BLaER1 treated with 17β-estradiol and CSF1 and Interleukin-3, amounts not matched to agents 10 nM and 100 nM (cell line): ENCODE measurements around the gene CDKN1A.

Source experiments
- H3K27ac ChIP-seq, 11 experiments: shearing (Covaris generic); formaldehyde crosslinking; 2 replicates each; pipeline ENCODE4 v1.8.1; 2022
- H3K27me3 ChIP-seq, 11 experiments: shearing (Covaris generic); formaldehyde crosslinking; 2 replicates each; pipeline ENCODE4 v1.8.1; 2022
- H3K36me3 ChIP-seq, 11 experiments: shearing (Covaris generic); formaldehyde crosslinking; 2 replicates each; pipeline ENCODE4 v1.8.1; 2022
- H3K4me1 ChIP-seq, 10 experiments: shearing (Covaris generic); formaldehyde crosslinking; 2 replicates each; pipeline ENCODE4 v1.8.1; 2022
- H3K4me2 ChIP-seq, 11 experiments: shearing (Covaris generic); formaldehyde crosslinking; 2 replicates each; pipeline ENCODE4 v1.8.1; 2022
- H3K4me3 ChIP-seq, 10 experiments: shearing (Covaris generic); formaldehyde crosslinking; 2 replicates each; pipeline ENCODE4 v1.8.1; 2022
- H3K9ac ChIP-seq, 11 experiments: shearing (Covaris generic); formaldehyde crosslinking; 2 replicates each; pipeline ENCODE4 v1.8.1; 2022
- H3K9me3 ChIP-seq, 11 experiments: shearing (Covaris generic); formaldehyde crosslinking; replicated peaks in 1 of 11; 2 replicates each; pipeline ENCODE4 v1.8.1; 2022
- H4K20me1 ChIP-seq, 11 experiments: shearing (Covaris generic); formaldehyde crosslinking; 2 replicates each; pipeline ENCODE4 v1.8.1; 2022
- Cebpa-rat ChIP-seq, 11 experiments: shearing (Covaris generic); IDR thresholded peaks; 2 replicates each; pipeline ENCODE4 v1.8.1; 2022

Gene CDKN1A

GRCh38 chr6:36728289-36729160, 50.0 kb downstream of the CDKN1A start:
- no peaks in the 10 kb centered on the region for H3K9me3 ChIP-seq
- peaks cover 47 to 69% (median 65%) of the 10 kb centered on the region in 10 experiments for H3K4me1 ChIP-seq
- H3K27ac ChIP-seq = no peak overlapping the region
- H4K20me1 ChIP-seq = no peaks in the 10 kb centered on the region
- no peaks in the 10 kb centered on the region for H3K27me3 ChIP-seq
- no peak for TF ChIP-seq Cebpa-rat (IDR thresholded peaks at IDR 0.05)
- peak overlapping the region; percentile 42 to 87 (median 73) for H3K4me2 ChIP-seq
- H3K9ac ChIP-seq = no peak overlapping the region
- H3K4me3 ChIP-seq = no peak overlapping the region
- no peaks in the 10 kb centered on the region for H3K36me3 ChIP-seq

DNA sequence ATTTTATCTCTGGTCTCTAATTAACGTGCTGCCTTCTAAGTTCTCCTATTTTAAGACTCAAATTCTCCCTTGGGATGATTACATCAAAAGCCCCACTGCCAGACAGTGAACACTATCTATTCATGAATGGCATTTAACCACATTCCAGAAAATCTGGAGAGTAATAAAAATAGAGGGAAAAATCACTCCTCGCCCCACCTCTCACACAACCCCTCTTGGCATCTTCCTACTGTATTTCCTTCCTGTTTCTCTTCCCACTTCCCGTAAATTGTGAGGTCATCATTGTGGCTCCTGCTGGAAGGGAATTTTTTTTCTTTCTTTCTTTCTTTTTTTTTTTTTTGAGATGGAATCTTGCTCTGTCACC, 50.6 kb downstream of the CDKN1A start:
- peak overlapping the region; percentile 42 to 87 (median 73); a peak in 21 of 22 replicates for H3K4me2 ChIP-seq
- H3K27me3 ChIP-seq = no peaks in the 10 kb centered on the region
- no peak overlapping the region for H3K4me3 ChIP-seq
- no peak overlapping the region for H3K9ac ChIP-seq
- no peak overlapping the region for H3K27ac ChIP-seq
- no peaks in the 10 kb centered on the region for H3K36me3 ChIP-seq
- no peak for TF ChIP-seq Cebpa-rat (IDR thresholded peaks at IDR 0.05)
- H3K9me3 ChIP-seq = no peaks in the 10 kb centered on the region
- no peaks in the 10 kb centered on the region for H4K20me1 ChIP-seq
- peaks cover 47 to 74% (median 67%) of the 10 kb centered on the region in 10 experiments for H3K4me1 ChIP-seq

DNA sequence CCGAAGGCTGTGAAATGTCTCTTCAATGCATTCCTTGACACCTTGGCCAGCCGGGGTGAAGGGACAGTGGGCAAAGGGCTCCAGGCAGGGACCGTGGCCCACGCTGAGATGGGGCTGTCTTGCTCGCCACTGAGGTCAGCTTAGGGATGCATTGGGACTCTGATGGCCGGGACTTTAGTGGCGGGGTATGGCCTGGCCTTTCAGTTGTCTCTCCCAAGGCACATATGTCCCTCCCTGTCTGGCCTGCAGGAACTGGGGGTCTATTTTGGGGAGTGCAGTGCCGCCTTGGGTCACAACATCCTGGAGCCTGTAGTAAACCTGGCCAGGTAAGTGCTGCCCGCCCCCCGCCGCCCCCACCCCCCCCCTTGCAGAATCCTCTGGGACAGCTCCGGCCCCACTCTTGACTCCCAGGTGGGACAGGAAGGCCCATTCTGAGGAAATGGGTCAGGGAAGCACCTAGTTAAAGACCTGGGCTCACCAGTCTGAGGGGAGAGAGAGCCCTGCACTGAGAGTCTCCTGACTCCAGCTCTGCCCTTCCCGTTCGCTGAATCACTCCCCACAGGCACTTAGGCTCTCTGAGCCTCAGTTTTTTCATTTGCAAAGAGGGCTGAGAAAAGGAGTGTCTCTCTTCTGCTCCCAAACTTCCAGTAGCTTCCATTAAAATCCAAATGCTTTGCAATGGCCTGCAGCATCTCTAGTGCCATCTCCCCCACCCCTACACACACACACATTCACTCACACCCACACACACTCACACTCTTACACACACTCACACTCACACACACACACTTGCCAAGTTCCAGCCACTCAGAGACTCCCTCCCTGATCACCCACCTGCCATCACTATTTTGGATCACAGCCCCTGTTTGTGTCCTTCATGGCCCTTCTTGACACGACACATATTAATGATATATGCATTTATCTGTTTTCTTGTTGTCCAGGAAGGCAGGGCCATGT, 52.2 kb downstream of the CDKN1A start:
- H3K9me3 ChIP-seq = no peaks in the 10 kb centered on the region
- H3K9ac ChIP-seq = no peak overlapping the region
- no peak overlapping the region for H3K4me2 ChIP-seq
- H3K4me3 ChIP-seq = no peak overlapping the region
- TF ChIP-seq Cebpa-rat (IDR thresholded peaks at IDR 0.05) = no peak
- no peak overlapping the region for H3K27ac ChIP-seq
- H3K27me3 ChIP-seq = peaks cover 0 to 4% (median 0%) of the 10 kb centered on the region in 11 experiments; a peak in 1 of 22 replicates
- no peaks in the 10 kb centered on the region for H4K20me1 ChIP-seq
- H3K36me3 ChIP-seq = no peaks in the 10 kb centered on the region
- H3K4me1 ChIP-seq = peaks cover 50 to 76% (median 67%) of the 10 kb centered on the region in 10 experiments

DNA sequence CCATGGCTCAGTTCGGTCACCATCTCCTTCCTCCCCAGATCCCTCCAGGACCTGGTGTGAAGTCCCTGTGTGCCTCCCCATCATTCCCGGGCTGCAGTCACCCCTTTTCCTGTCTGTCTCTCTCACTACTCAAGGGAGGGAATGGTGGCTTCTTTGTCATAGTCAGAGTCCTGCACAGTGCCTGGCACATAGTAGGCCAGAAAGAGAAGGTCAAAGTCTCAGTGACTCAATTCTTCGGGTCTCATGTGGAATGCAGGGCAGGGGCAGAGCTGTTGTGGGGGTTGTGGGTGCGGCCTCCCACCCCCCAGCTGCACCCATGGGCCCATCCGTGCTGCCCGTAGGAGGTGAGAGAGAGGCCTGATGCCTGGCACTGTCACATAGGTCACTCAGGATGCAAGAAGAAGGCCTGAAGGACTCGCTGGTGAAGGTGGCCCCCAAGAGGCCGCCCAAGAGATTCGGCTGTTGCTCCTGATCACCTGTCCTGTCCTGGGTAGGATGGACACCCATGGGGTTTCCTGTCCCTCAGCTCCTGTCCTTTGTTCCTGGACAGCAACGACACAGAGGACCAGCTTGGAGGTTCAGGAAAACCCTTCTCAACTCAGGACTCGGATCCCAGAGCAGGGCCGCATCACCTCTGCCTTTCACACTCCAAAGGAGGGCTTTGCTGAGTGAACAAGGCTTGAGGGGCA, 53.3 kb downstream of the CDKN1A start:
- no peak for TF ChIP-seq Cebpa-rat (IDR thresholded peaks at IDR 0.05)
- Histone ChIP-seq H3K9ac (no peak overlapping the region), H4K20me1 (no peaks in the 10 kb centered on the region), H3K4me1 (peaks cover 50 to 75% (median 66%) of the 10 kb centered on the region in 10 experiments), H3K9me3 (no peaks in the 10 kb centered on the region), H3K36me3 (no peaks in the 10 kb centered on the region), H3K27me3 (peaks cover 0 to 4% (median 0%) of the 10 kb centered on the region in 11 experiments; a peak in 1 of 22 replicates), H3K4me3 (no peak overlapping the region), H3K4me2 (no peak overlapping the region), H3K27ac (no peak overlapping the region)

DNA sequence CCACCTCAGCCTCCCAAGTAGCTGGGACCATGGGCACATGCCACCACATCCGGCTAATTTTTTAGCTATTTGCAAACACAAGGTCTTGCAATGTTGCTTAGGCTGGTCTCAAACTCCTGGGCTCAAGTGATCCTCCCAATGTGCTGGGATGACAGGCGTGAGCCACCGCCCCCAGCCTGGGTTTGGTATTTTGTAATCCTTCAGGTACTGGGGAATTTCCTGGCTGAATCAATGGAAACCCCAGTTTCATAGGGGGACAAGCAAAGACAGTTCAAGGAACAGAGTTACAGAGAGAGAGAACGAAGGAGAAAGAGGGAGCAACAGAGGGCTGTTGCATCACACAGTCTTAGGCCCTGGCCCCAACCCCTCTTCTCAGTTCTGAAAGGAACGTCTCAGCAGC, 54.8 kb downstream of the CDKN1A start:
- Histone ChIP-seq H3K9ac (no peak overlapping the region), H4K20me1 (no peaks in the 10 kb centered on the region), H3K9me3 (no peaks in the 10 kb centered on the region), H3K4me1 (peaks cover 43 to 74% (median 64%) of the 10 kb centered on the region in 10 experiments), H3K27ac (no peak overlapping the region), H3K4me2 (peak overlapping the region in 6 of 11 experiments; percentile 1 to 70 (median 24); a peak in 11 of 22 replicates), H3K36me3 (no peaks in the 10 kb centered on the region), H3K4me3 (no peak overlapping the region), H3K27me3 (peaks cover 0 to 4% (median 0%) of the 10 kb centered on the region in 11 experiments; a peak in 1 of 22 replicates)
- no peak for TF ChIP-seq Cebpa-rat (IDR thresholded peaks at IDR 0.05)

- Histone ChIP-seq H3K9ac (peak overlapping the region in 5 of 11 experiments; percentile 1 to 54 (median 13); a peak in 6 of 22 replicates), H3K36me3 (no peaks in the 10 kb centered on the region), H3K9me3 (no peaks in the 10 kb centered on the region), H3K27ac (peak overlapping the region in 4 of 11 experiments; percentile 16 to 67 (median 28); a peak in 8 of 22 replicates), H3K4me1 (peaks cover 38 to 70% (median 56%) of the 10 kb centered on the region in 10 experiments), H3K4me3 (no peak overlapping the region), H3K4me2 (peak overlapping the region; percentile 51 to 81 (median 70)), H4K20me1 (no peaks in the 10 kb centered on the region), H3K27me3 (peaks cover 0 to 4% (median 0%) of the 10 kb centered on the region in 11 experiments; a peak in 1 of 22 replicates)
- TF ChIP-seq Cebpa-rat (IDR thresholded peaks at IDR 0.05) = no peak
Measured at GRCh38 chr6:36734486-36735060, 56.1 kb downstream of the CDKN1A start.

GRCh38 chr6:36735110-36736071, 56.9 kb downstream of the CDKN1A start:
- H3K9me3 ChIP-seq = no peaks in the 10 kb centered on the region
- no peaks in the 10 kb centered on the region for H3K36me3 ChIP-seq
- TF ChIP-seq Cebpa-rat (IDR thresholded peaks at IDR 0.05) = peak in 4 of 11 experiments; percentile 12 to 23 (median 19); a peak in 3 of 22 replicates
- H4K20me1 ChIP-seq = no peaks in the 10 kb centered on the region
- peak overlapping the region in 7 of 11 experiments; percentile 1 to 54 (median 28); a peak in 7 of 22 replicates for H3K9ac ChIP-seq
- H3K4me3 ChIP-seq = no peak overlapping the region
- peak overlapping the region in 5 of 11 experiments; percentile 16 to 67 (median 40); a peak in 9 of 22 replicates for H3K27ac ChIP-seq
- peak overlapping the region; percentile 51 to 81 (median 70) for H3K4me2 ChIP-seq
- peaks cover 0 to 4% (median 0%) of the 10 kb centered on the region in 11 experiments; a peak in 1 of 22 replicates for H3K27me3 ChIP-seq
- peaks cover 43 to 74% (median 58%) of the 10 kb centered on the region in 10 experiments for H3K4me1 ChIP-seq
